ENCODE results near the gene JAKMIP2.
"Not testable (repeated sequence)": the region's sequence is repeated elsewhere in the genome, so short reads cannot be mapped to it uniquely, and the experiment has no call there.

DNA sequence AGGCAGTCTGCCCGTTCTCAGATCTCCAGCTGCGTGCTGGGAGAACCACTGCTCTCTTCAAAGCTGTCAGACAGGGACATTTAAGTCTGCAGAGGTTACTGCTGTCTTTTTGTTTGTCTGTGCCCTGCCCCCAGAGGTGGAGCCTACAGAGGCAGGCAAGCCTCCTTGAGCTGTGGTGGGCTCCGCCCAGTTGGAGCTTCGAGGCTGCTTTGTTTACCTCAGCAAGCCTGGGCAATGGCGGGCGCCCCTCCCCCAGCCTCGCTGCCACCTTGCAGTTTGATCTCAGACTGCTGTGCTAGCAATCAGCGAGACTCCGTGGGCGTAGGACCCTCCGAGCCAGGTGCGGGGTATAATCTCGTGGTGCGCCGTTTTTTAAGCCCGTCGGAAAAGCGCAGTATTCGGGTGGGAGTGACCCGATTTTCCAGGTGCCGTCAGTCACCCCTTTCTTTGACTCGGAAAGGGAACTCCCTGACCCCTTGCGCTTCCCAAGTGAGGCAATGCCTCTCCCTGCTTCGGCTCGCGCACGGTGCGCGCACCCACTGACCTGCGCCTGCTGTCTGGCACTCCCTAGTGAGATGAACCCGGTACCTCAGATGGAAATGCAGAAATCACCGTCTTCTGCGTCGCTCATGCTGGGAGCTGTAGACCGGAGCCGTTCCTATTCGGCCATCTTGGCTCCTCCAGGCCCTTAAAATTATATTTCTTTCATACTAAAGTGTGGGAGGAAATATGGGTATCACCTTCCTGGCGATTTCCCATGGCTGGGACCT lies 61.2 kb downstream of the JAKMIP2 start:
- TF ChIP-seq CTCF (IDR thresholded peaks at IDR 0.05); EP300 (IDR thresholded peaks at IDR 0.05); POLR2A (IDR thresholded peaks at IDR 0.05; ENCODE audit: low read depth): not testable (repeated sequence)
